ENCODE measurements around the gene B3GALT6.

The B3GALT6 gene

DNA sequence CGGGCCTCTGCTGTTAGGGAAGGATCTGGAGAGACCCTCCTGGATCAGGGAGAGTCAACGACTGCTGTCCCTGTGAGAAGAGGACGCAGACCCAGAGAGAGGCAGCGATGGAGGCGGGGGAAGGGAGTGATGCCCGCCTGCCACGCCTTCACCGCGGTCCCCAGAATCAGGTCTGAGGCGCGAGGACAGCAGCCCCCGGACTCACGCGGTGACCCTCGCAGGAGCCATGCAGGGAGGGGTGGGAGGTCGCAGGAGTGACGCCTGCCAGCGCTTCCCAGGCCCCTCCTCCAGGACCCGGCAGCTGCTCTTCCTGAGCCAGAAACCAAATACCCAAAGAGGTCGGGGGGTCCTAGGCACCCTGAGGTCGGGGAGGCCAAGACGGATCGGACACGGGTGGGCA is 11.8 kb upstream of the B3GALT6 start:
- no peak overlapping the region for H3K4me3 ChIP-seq (ENCODE audit: low read depth, low read length)
- TF ChIP-seq, protein P1, sequence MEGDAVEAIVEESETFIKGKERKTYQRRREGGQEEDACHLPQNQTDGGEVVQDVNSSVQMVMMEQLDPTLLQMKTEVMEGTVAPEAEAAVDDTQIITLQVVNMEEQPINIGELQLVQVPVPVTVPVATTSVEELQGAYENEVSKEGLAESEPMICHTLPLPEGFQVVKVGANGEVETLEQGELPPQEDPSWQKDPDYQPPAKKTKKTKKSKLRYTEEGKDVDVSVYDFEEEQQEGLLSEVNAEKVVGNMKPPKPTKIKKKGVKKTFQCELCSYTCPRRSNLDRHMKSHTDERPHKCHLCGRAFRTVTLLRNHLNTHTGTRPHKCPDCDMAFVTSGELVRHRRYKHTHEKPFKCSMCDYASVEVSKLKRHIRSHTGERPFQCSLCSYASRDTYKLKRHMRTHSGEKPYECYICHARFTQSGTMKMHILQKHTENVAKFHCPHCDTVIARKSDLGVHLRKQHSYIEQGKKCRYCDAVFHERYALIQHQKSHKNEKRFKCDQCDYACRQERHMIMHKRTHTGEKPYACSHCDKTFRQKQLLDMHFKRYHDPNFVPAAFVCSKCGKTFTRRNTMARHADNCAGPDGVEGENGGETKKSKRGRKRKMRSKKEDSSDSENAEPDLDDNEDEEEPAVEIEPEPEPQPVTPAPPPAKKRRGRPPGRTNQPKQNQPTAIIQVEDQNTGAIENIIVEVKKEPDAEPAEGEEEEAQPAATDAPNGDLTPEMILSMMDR (IDR thresholded peaks at IDR 0.05; ENCODE audit: low read depth, low read length, missing control alignments): no peak
- no peak for DNase-seq (ENCODE audit: low read depth)

DNA sequence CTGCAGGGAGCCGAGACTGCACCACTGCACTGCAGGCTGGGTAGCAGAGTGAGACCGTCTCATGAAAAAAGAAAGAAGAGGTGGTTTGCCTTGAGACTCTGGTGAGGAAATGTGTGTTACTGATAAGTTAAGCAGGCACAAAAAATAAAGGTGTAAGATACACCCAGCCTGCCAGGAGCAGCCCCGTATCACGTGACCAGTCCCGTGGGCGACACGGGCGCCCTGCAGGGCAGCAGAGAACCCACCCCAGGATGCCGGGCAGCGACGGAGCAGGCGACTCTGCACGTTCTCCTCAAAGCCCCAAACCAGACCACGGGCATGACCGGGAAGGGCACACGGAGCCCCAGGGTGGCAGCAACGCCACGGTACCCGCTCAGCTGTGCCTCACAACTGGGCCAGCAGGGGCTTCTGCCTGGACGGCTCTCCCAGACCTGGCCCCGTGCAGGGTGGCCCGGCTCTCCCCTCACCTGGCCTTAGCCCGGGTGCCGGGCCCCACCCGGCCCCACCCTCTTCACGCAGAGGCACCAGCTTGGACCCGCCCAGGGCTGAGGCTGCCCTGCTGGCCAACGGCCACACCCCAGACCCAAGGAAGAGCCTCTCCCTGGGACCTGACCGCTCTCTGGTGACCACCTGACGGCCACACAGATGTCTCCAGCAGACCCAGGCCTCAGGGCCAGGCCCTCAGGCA is 10.0 kb upstream of the B3GALT6 start:
- H3K4me3 ChIP-seq (ENCODE audit: low read depth, low read length): no peak overlapping the region
- TF ChIP-seq, protein P1 (IDR thresholded peaks at IDR 0.05; ENCODE audit: low read depth, low read length, missing control alignments): no peak
- no peak for DNase-seq (ENCODE audit: low read depth)

- DNase-seq (ENCODE audit: low read depth): no peak
- TF ChIP-seq, protein P1 (IDR thresholded peaks at IDR 0.05; ENCODE audit: low read depth, low read length, missing control alignments): no peak
- H3K4me3 ChIP-seq (ENCODE audit: low read depth, low read length): no peak overlapping the region
These were observed 9.3 kb upstream of the B3GALT6 start for GRCh38 chr1:1222575-1223225.

GRCh38 chr1:1223321-1223720 is 8.7 kb upstream of the B3GALT6 start:
- no peak overlapping the region for H3K4me3 ChIP-seq (ENCODE audit: low read depth, low read length)
- TF ChIP-seq, protein P1 (IDR thresholded peaks at IDR 0.05; ENCODE audit: low read depth, low read length, missing control alignments): no peak
- no peak for DNase-seq (ENCODE audit: low read depth)

DNA sequence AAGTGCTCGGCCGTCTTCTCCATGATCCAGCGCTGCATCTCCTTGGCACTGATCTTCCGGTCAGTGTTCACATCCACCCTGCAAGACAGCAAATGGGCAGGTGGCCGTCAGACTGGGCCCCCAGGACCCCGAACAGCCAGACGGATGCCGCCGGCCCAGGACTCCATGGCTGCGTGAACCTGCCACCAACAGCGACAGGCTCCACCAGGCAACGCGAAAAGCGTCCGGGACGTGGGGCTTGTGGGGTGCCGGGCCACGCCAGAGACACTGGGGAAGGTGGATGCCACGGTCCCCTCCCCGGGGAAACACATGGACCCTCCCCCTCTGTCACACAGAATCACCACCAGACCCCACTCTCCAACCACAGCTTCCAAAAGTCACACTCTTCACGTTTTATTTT is 8.1 kb upstream of the B3GALT6 start:
- TF ChIP-seq, protein P1 (IDR thresholded peaks at IDR 0.05; ENCODE audit: low read depth, low read length, missing control alignments): no peak
- H3K4me3 ChIP-seq (ENCODE audit: low read depth, low read length): no peak overlapping the region
- no peak for DNase-seq (ENCODE audit: low read depth)

DNA sequence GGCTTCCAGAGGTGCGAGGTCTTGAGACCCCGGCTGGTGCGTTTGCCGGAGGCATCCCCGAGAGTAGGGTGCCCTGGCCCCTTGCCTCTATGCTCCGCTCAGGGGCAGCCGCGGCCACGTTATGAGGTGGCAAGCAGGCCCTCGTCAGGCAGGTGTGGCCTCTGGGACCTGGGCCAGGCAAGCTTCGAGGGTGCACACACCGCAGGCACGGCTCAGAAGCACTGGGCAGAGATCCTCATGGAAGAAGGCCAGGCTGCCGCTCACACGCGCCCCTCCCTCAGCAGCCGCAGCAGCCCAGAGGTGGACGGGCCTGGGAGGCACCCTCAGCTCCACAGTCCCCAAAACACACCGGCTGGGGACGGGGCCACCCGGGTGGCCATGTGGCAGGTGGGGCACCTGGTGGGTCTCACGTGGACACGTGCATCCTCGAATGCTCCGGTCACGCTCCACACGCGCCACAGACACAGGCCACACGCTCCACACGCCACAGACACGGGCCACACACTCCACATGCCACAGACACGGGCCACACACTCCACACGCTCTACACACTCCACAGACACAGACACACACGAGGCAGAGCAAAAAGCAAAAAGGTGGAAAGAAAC is 6.7 kb upstream of the B3GALT6 start:
- no peak for DNase-seq (ENCODE audit: low read depth)
- no peak overlapping the region for H3K4me3 ChIP-seq (ENCODE audit: low read depth, low read length)
- TF ChIP-seq, protein P1 (IDR thresholded peaks at IDR 0.05; ENCODE audit: low read depth, low read length, missing control alignments): no peak

All from GM12864 (cell line).